HEK293 (cell line): ENCODE measurements around the gene GTSF1L.

Experiments
- CTCF ChIA-PET: fragments of 350-600 bp; formaldehyde crosslinking; extraction: SDS; loops from one replicate; lab custom pipeline; 2021; ENCODE audit warnings: antibody characterized with exemption; lab: Yijun Ruan, JAX
- POLR2A ChIA-PET: fragments of 300-600 bp; formaldehyde crosslinking; extraction: SDS; loops from one replicate; lab custom pipeline; 2020; ENCODE audit warnings: antibody characterized with exemption, inconsistent platforms; lab: Yijun Ruan, JAX
- H3K27ac ChIP-seq: fragments of 200-500 bp; sonication (Bioruptor generic); 2 replicates; pipeline ENCODE4 v1.5.1; 2014; ENCODE audit warnings: low read depth, low read length, control low read depth, inconsistent platforms; ENCODE audit errors: extremely low read depth
- H3K36me3 ChIP-seq, 2 experiments: fragments of 200-500 bp in 1 of 2; sonication (Bioruptor generic) in 1 of 2; 1 replicate in 1 of 2; 2 replicates in 1 of 2; pipeline ENCODE4 v1.5.1; 2014 to 2017; ENCODE audit warnings: inconsistent platforms in 2 of 2, low read length in 2 of 2; ENCODE audit not compliant: control insufficient read depth in 2 of 2, insufficient read depth in 1 of 2
- H3K4me1 ChIP-seq: fragments of 200-500 bp; sonication (Bioruptor generic); 2 replicates; pipeline ENCODE4 v1.5.1; 2014; ENCODE audit warnings: mild to moderate bottlenecking, low read length, inconsistent platforms; ENCODE audit not compliant: control insufficient read depth, insufficient read depth
- H3K4me3 ChIP-seq: 2 replicates; pipeline ENCODE4 v1.5.1; 2011; ENCODE audit warnings: low read depth, mild to moderate bottlenecking, control low read depth, low read length, moderate library complexity
- H3K9me3 ChIP-seq: fragments of 200-500 bp; sonication (Bioruptor generic); 2 replicates; pipeline ENCODE4 v1.5.1; 2014; ENCODE audit warnings: low read depth, low read length, inconsistent platforms; ENCODE audit not compliant: control insufficient read depth, insufficient read depth
- GFI1B ChIP-seq: fragments of 450-650 bp; formaldehyde crosslinking; IDR thresholded peaks from 2 replicates; pipeline ENCODE4 v1.5.1; 2016; ENCODE audit warnings: missing biosample characterization, missing genetic modification characterization
- SP3 ChIP-seq: fragments of 450-650 bp; formaldehyde crosslinking; IDR thresholded peaks from 2 replicates; pipeline ENCODE4 v1.5.1; 2016; ENCODE audit warnings: missing biosample characterization, missing genetic modification characterization
- ZBTB1 ChIP-seq: fragments of 450-650 bp; formaldehyde crosslinking; IDR thresholded peaks from 2 replicates; pipeline ENCODE4 v1.5.1; 2016; ENCODE audit warnings: missing biosample characterization, missing genetic modification characterization
- ZFHX2 ChIP-seq: fragments of 450-650 bp; formaldehyde crosslinking; conservative IDR thresholded peaks from 2 replicates; pipeline ENCODE4 v1.5.1; 2016; ENCODE audit warnings: missing biosample characterization, missing genetic modification characterization
- ZFP69B ChIP-seq: fragments of 450-650 bp; formaldehyde crosslinking; IDR thresholded peaks from 2 replicates; pipeline ENCODE4 v1.5.1; 2016; ENCODE audit warnings: missing biosample characterization, missing genetic modification characterization
- ZNF121 ChIP-seq: fragments of 450-650 bp; formaldehyde crosslinking; IDR thresholded peaks from 2 replicates; pipeline ENCODE4 v1.5.1; 2016; ENCODE audit warnings: missing biosample characterization, missing genetic modification characterization
- ZNF214 ChIP-seq: fragments of 450-650 bp; formaldehyde crosslinking; IDR thresholded peaks from 2 replicates; pipeline ENCODE4 v1.5.1; 2017; ENCODE audit warnings: missing biosample characterization, mild to moderate bottlenecking, missing genetic modification characterization, borderline replicate concordance
- ZNF335 ChIP-seq: fragments of 450-650 bp; formaldehyde crosslinking; conservative IDR thresholded peaks from 2 replicates; pipeline ENCODE4 v1.5.1; 2016; ENCODE audit warnings: missing biosample characterization, missing genetic modification characterization
- ZNF473 ChIP-seq: fragments of 450-650 bp; formaldehyde crosslinking; IDR thresholded peaks from 2 replicates; pipeline ENCODE4 v1.5.1; 2017; ENCODE audit warnings: missing biosample characterization, missing genetic modification characterization
- ZNF571 ChIP-seq: fragments of 450-650 bp; formaldehyde crosslinking; IDR thresholded peaks from 2 replicates; pipeline ENCODE4 v1.5.0; 2017; ENCODE audit warnings: missing biosample characterization, missing genetic modification characterization
- ZNF596 ChIP-seq: fragments of 450-650 bp; IDR thresholded peaks from 2 replicates; pipeline ENCODE4 v1.5.0; 2018; ENCODE audit warnings: missing biosample characterization, mild to moderate bottlenecking, missing genetic modification characterization, moderate library complexity
- ZNF624 ChIP-seq: fragments of 450-650 bp; formaldehyde crosslinking; IDR thresholded peaks from 2 replicates; pipeline ENCODE4 v1.5.1; 2017; ENCODE audit warnings: missing biosample characterization, missing genetic modification characterization
- ZNF629 ChIP-seq: fragments of 450-650 bp; formaldehyde crosslinking; IDR thresholded peaks from 2 replicates; pipeline ENCODE4 v1.5.1; 2017; ENCODE audit warnings: missing biosample characterization, missing genetic modification characterization
- ZNF660 ChIP-seq: fragments of 450-650 bp; IDR thresholded peaks from 2 replicates; pipeline ENCODE4 v1.5.1; 2018; ENCODE audit warnings: missing biosample characterization, mild to moderate bottlenecking, missing genetic modification characterization
- ZNF670 ChIP-seq: fragments of 450-650 bp; formaldehyde crosslinking; IDR thresholded peaks from 2 replicates; pipeline ENCODE4 v1.5.1; 2016; ENCODE audit warnings: missing biosample characterization, missing genetic modification characterization, low read depth
- ZNF701 ChIP-seq: fragments of 450-650 bp; formaldehyde crosslinking; IDR thresholded peaks from 2 replicates; pipeline ENCODE4 v1.5.1; 2016; ENCODE audit warnings: missing biosample characterization, missing genetic modification characterization
- ZNF768 ChIP-seq: fragments of 450-650 bp; formaldehyde crosslinking; IDR thresholded peaks from 2 replicates; pipeline ENCODE4 v1.5.1; 2018; ENCODE audit warnings: missing biosample characterization, mild to moderate bottlenecking, missing genetic modification characterization
- ZNF777 ChIP-seq: fragments of 450-650 bp; formaldehyde crosslinking; IDR thresholded peaks from 2 replicates; pipeline ENCODE4 v1.5.1; 2017; ENCODE audit warnings: missing biosample characterization, missing genetic modification characterization, borderline replicate concordance
- ZXDB ChIP-seq: fragments of 450-650 bp; formaldehyde crosslinking; IDR thresholded peaks from 2 replicates; pipeline ENCODE4 v1.5.1; 2016; ENCODE audit warnings: missing biosample characterization, missing genetic modification characterization
- TF ChIP-seq, protein P1 (sequence below): fragments of 450-650 bp; formaldehyde crosslinking; IDR thresholded peaks from 2 replicates; pipeline ENCODE4 v1.5.1; 2016; ENCODE audit warnings: missing biosample characterization, missing genetic modification characterization
- TF ChIP-seq, protein P2 (sequence below): fragments of 450-650 bp; formaldehyde crosslinking; IDR thresholded peaks from 2 replicates; pipeline ENCODE4 v1.5.1; 2016; ENCODE audit warnings: missing biosample characterization, missing genetic modification characterization
- TF ChIP-seq, protein P3 (sequence below): fragments of 450-650 bp; formaldehyde crosslinking; IDR thresholded peaks from 2 replicates; pipeline ENCODE4 v1.5.1; 2016; ENCODE audit warnings: missing biosample characterization, missing genetic modification characterization
- TF ChIP-seq, protein P4 (sequence below): fragments of 450-650 bp; formaldehyde crosslinking; IDR thresholded peaks from 2 replicates; pipeline ENCODE4 v1.5.1; 2017; ENCODE audit warnings: missing biosample characterization, missing genetic modification characterization
- TF ChIP-seq, protein P5 (sequence below): fragments of 450-650 bp; formaldehyde crosslinking; IDR thresholded peaks from 2 replicates; pipeline ENCODE4 v1.5.1; 2016; ENCODE audit warnings: missing biosample characterization, missing genetic modification characterization

The GTSF1L gene

DNA sequence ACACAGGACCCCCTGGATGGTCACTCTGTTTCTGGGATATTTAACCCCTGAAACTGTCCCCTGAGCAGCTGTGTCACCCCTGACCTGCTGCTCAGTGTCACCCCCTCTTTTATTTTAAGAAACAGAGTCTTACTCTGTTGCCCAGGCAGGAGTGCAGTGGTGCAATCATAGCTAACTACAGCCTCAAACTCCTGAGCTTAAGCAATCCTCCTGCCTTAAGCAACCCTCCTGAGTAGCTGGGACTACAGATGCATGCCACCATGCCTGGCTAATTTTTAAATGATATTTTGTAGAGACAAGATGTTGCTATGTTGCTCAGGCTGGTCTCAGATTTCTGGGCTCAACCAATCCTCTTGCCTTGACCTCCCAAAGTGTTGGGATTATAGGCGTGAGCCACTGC is 21.5 kb upstream of the GTSF1L start:
- TF ChIP-seq, protein P1, sequence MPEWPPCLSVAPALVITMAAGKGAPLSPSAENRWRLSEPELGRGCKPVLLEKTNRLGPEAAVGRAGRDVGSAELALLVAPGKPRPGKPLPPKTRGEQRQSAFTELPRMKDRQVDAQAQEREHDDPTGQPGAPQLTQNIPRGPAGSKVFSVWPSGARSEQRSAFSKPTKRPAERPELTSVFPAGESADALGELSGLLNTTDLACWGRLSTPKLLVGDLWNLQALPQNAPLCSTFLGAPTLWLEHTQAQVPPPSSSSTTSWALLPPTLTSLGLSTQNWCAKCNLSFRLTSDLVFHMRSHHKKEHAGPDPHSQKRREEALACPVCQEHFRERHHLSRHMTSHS, result no peak
- TF ChIP-seq ZNF335 (tag by site-specific recombination) (no peak), ZNF596 (tag by site-specific recombination) (no peak), ZNF571 (tag by site-specific recombination) (no peak), ZNF121 (tag by site-specific recombination) (no peak), ZNF670 (tag by site-specific recombination) (no peak), ZBTB1 (tag by site-specific recombination) (no peak), ZFHX2 (tag by site-specific recombination) (no peak), ZNF473 (tag by site-specific recombination) (no peak), ZNF777 (no peak)
- TF ChIP-seq, protein P2, sequence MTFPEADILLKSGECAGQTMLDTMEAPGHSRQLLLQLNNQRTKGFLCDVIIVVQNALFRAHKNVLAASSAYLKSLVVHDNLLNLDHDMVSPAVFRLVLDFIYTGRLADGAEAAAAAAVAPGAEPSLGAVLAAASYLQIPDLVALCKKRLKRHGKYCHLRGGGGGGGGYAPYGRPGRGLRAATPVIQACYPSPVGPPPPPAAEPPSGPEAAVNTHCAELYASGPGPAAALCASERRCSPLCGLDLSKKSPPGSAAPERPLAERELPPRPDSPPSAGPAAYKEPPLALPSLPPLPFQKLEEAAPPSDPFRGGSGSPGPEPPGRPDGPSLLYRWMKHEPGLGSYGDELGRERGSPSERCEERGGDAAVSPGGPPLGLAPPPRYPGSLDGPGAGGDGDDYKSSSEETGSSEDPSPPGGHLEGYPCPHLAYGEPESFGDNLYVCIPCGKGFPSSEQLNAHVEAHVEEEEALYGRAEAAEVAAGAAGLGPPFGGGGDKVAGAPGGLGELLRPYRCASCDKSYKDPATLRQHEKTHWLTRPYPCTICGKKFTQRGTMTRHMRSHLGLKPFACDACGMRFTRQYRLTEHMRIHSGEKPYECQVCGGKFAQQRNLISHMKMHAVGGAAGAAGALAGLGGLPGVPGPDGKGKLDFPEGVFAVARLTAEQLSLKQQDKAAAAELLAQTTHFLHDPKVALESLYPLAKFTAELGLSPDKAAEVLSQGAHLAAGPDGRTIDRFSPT (tag by site-specific recombination), result no peak
- TF ChIP-seq, protein P3, sequence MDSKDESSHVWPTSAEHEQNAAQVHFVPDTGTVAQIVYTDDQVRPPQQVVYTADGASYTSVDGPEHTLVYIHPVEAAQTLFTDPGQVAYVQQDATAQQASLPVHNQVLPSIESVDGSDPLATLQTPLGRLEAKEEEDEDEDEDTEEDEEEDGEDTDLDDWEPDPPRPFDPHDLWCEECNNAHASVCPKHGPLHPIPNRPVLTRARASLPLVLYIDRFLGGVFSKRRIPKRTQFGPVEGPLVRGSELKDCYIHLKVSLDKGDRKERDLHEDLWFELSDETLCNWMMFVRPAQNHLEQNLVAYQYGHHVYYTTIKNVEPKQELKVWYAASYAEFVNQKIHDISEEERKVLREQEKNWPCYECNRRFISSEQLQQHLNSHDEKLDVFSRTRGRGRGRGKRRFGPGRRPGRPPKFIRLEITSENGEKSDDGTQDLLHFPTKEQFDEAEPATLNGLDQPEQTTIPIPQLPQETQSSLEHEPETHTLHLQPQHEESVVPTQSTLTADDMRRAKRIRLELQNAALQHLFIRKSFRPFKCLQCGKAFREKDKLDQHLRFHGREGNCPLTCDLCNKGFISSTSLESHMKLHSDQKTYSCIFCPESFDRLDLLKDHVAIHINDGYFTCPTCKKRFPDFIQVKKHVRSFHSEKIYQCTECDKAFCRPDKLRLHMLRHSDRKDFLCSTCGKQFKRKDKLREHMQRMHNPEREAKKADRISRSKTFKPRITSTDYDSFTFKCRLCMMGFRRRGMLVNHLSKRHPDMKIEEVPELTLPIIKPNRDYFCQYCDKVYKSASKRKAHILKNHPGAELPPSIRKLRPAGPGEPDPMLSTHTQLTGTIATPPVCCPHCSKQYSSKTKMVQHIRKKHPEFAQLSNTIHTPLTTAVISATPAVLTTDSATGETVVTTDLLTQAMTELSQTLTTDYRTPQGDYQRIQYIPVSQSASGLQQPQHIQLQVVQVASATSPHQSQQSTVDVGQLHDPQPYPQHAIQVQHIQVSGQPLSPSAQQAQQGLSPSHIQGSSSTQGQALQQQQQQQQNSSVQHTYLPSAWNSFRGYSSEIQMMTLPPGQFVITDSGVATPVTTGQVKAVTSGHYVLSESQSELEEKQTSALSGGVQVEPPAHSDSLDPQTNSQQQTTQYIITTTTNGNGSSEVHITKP (tag by site-specific recombination), result no peak
- Histone ChIP-seq H3K4me1 (peaks cover 9% of the 10 kb centered on the region), H3K9me3 (no peaks in the 10 kb centered on the region), H3K4me3 (no peak overlapping the region), H3K36me3 (no peaks in the 10 kb centered on the region), H3K27ac (no peak overlapping the region)
- POLR2A ChIA-PET, result no interaction called here
- CTCF ChIA-PET, result interaction anchor here (0.6 to 5.5 kb wide), 10 partner anchors 15 to 344 kb away, joined by 3 to 105 read pairs (median 4); no protein-coding TSS in a partner anchor

DNA sequence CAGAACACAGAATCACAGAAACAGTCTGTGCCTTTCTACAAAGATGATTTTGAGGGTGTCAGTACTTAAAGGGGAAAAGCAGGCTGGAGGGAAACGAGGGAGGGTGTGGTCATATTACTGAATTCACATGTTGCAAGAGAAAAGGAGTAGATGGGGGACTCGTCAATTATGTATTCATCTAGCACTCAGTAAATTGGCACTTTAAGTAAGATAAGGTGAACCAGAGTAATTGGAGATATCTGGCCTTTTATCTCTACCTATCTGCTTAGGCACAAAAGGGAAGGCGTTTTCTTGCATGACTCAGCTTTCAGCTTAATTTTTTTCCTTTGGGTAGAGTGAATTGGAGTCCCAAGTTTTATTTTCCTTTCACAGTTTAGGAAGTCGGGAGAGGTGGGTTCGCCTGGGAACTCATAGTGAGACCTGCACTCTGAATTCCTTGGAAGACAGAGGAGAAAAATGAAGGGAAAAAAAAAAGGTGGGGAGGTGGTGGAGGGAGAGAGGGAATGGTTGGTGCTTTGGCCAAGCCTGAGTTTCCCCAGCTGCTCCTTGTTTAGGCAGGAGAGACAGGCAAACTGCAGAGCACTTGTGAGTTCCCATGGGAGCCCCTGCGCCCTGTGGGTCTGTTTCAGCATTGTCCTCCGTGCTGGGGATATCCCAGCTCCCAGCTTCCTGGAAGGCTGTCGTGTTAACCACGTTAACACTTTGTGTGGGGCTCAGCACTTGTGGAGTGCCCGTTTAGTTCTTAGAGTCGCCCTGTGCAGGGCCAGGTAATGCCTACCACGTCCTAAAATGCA is 19.7 kb upstream of the GTSF1L start:
- CTCF ChIA-PET, result interaction anchor here (0.6 kb wide), 1 partner anchor 82 kb away, joined by 3 read pairs; no protein-coding TSS in a partner anchor
- H3K4me3 ChIP-seq, result no peak overlapping the region
- no peaks in the 10 kb centered on the region for H3K9me3 ChIP-seq
- peak overlapping the region; percentile 27; the same call in 1 of the 2 replicates for H3K27ac ChIP-seq
- POLR2A ChIA-PET, result no interaction called here
- H3K36me3 ChIP-seq, result no peaks in the 10 kb centered on the region
- peaks cover 9% of the 10 kb centered on the region for H3K4me1 ChIP-seq
- no peak for TF ChIP-seq ZXDB (tag by site-specific recombination)
- no peak for TF ChIP-seq GFI1B (tag by site-specific recombination)
- no peak for TF ChIP-seq SP3
- no peak for TF ChIP-seq ZNF214 (tag by site-specific recombination)
- TF ChIP-seq, protein P4, sequence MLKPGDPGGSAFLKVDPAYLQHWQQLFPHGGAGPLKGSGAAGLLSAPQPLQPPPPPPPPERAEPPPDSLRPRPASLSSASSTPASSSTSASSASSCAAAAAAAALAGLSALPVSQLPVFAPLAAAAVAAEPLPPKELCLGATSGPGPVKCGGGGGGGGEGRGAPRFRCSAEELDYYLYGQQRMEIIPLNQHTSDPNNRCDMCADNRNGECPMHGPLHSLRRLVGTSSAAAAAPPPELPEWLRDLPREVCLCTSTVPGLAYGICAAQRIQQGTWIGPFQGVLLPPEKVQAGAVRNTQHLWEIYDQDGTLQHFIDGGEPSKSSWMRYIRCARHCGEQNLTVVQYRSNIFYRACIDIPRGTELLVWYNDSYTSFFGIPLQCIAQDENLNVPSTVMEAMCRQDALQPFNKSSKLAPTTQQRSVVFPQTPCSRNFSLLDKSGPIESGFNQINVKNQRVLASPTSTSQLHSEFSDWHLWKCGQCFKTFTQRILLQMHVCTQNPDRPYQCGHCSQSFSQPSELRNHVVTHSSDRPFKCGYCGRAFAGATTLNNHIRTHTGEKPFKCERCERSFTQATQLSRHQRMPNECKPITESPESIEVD (tag by site-specific recombination), result no peak
- TF ChIP-seq ZNF629 (tag by site-specific recombination), result 0 out of 2 replicates have a peak, but pooled peaks have one; percentile 16
- no peak for TF ChIP-seq ZNF768 (tag by site-specific recombination)
- TF ChIP-seq, protein P5, sequence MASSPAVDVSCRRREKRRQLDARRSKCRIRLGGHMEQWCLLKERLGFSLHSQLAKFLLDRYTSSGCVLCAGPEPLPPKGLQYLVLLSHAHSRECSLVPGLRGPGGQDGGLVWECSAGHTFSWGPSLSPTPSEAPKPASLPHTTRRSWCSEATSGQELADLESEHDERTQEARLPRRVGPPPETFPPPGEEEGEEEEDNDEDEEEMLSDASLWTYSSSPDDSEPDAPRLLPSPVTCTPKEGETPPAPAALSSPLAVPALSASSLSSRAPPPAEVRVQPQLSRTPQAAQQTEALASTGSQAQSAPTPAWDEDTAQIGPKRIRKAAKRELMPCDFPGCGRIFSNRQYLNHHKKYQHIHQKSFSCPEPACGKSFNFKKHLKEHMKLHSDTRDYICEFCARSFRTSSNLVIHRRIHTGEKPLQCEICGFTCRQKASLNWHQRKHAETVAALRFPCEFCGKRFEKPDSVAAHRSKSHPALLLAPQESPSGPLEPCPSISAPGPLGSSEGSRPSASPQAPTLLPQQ (tag by site-specific recombination), result peak; percentile 92
- no peak for TF ChIP-seq ZNF701 (tag by site-specific recombination)
- no peak for TF ChIP-seq ZNF624 (tag by site-specific recombination)
- peak; percentile 68 for TF ChIP-seq ZFP69B (tag by site-specific recombination)
- TF ChIP-seq ZNF660 (tag by site-specific recombination), result no peak
